22Rv1 (cell line): Measurements from ENCODE around the gene GPC6.

Experiments
- H3K27ac ChIP-seq: fragments of 450-650 bp; 2 replicates; pipeline ENCODE4 v1.5.1; 2017
- CTCF ChIP-seq: fragments of 450-650 bp; IDR thresholded peaks from 2 replicates; pipeline ENCODE4 v1.5.1; 2017; ENCODE audit warnings: mild to moderate bottlenecking
- ZFX ChIP-seq: fragments of 450-650 bp; IDR thresholded peaks from 2 replicates; pipeline ENCODE4 v1.6.1; 2017; ENCODE audit warnings: antibody characterized with exemption, borderline replicate concordance

The GPC6 gene

DNA sequence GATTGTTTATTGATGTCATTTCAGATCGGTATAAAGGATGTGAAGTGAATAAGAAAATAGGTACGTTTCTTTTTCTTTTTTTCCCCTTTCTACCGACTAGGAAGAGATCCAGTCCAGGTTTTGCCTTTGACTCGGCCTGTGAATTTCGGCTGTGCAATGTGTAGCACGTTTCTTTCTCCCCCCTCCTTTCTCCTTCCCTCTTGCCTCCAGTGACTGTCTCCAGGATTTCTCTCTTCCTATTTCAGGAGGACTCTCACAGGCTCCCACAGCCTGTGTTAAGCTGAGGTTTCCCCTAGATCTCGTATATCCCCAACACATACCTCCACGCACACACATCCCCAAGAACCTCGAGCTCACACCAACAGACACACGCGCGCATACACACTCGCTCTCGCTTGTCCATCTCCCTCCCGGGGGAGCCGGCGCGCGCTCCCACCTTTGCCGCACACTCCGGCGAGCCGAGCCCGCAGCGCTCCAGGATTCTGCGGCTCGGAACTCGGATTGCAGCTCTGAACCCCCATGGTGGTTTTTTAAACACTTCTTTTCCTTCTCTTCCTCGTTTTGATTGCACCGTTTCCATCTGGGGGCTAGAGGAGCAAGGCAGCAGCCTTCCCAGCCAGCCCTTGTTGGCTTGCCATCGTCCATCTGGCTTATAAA, at the start of gene GPC6:
Gene GPC6 (plus strand): TSS at position 185 of the 657 bp plus-strand sequence.
- no peak for TF ChIP-seq CTCF
- TF ChIP-seq ZFX, result no peak
- H3K27ac ChIP-seq, result peak within 1 kb of the TSS; percentile 88

GRCh38 chr13:93180356-93180969, 46.1 kb upstream of the GPC6 start:
- H3K27ac ChIP-seq, result no peak overlapping the region
- TF ChIP-seq ZFX (no peak), CTCF (no peak)

- H3K27ac ChIP-seq, result no peak overlapping the region
- TF ChIP-seq CTCF (no peak), ZFX (no peak)
Observed at GRCh38 chr13:93182406-93182805, 44.2 kb upstream of the GPC6 start.

DNA sequence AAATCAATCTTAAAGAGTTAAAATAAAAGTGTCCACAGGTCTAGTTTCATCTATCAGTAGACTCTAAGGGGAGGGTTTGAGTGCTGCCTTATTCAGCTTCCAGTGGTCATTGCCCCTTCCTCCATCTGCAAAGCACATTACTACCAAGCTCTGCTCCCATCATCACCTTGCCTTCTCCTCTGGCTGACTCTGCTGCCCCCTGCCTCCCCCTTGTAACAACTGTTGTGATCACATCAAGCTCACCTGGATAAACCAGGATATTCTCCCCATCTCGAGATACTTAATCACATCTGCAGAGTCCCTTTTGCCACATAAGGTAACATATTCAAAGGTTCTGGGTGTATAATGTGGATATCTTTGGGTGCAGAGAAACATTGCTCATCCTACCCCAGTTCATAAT, 43.3 kb upstream of the GPC6 start:
- no peak for TF ChIP-seq ZFX
- peak; percentile 28 for TF ChIP-seq CTCF
- no peak overlapping the region for H3K27ac ChIP-seq

GRCh38 chr13:93190006-93190405, 36.6 kb upstream of the GPC6 start:
- TF ChIP-seq ZFX (no peak), CTCF (no peak)
- no peak overlapping the region for H3K27ac ChIP-seq

- TF ChIP-seq ZFX, result no peak
- no peak for TF ChIP-seq CTCF
- H3K27ac ChIP-seq, result no peak overlapping the region
Observed at GRCh38 chr13:93193682-93194081, 32.9 kb upstream of the GPC6 start.

DNA sequence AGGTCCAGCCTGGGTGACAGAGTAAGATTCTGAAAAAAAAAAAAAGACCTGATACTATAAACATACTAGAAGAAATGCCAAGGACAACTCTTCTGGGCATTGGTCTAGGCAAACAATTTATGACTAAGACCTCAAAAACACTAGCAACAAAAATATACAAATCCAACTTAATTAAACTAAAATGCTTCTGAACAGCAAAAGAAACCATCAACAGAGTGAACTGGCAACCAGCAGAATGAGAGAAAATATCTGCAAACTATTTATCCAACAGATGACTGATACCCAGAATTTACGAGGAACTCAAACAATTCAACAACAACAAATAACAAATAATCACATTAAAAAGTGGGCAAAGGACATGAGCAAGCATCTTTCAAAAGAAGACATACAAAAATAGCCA, 26.8 kb upstream of the GPC6 start:
- H3K27ac ChIP-seq, result 0 out of 2 replicates have a peak overlapping the region, but pooled peaks have one; percentile 44
- TF ChIP-seq CTCF, result no peak
- no peak for TF ChIP-seq ZFX
